CD14-positive monocyte (primary cell): ENCODE results near the gene COMT. TPM values are rescaled to one million over a fixed set of nuclear protein-coding genes. Genes with fewer than 3 reads are reported as not detected.

Experiments used
- DNase-seq, 3 donors: peaks; one replicate each; pipeline ENCODE4 v3.0.0-alpha.2; 2011 to 2022
- H2AFZ ChIP-seq: 2 replicates; pipeline ENCODE4 v1.6.0; 2012; ENCODE audit warnings: mild to moderate bottlenecking, low read depth, low read length, inconsistent platforms; ENCODE audit not compliant: insufficient read depth, poor library complexity, severe bottlenecking
- H3K27ac ChIP-seq, 2 donors: 1 replicate in 1 of 2; 2 replicates in 1 of 2; pipeline ENCODE4 v1.5.1; 2012 to 2013; ENCODE audit warnings: low read length in 2 of 2, control low read depth in 1 of 2, inconsistent platforms in 1 of 2, low read depth in 1 of 2, mild to moderate bottlenecking in 1 of 2
- H3K27me3 ChIP-seq, 2 donors: one replicate each; pipeline versions ENCODE4 v1.6.0 to v1.6.1; 2011 to 2013; ENCODE audit warnings: low read length in 2 of 2; ENCODE audit not compliant: control insufficient read depth in 2 of 2, insufficient read depth in 2 of 2
- H3K36me3 ChIP-seq, 2 donors: replicated peaks in 1 of 2; 1 replicate in 1 of 2; 2 replicates in 1 of 2; pipeline versions ENCODE4 v1.5.1 to v1.6.1; 2012 to 2013; ENCODE audit warnings: low read length in 2 of 2, control low read depth in 1 of 2, inconsistent platforms in 1 of 2, mild to moderate bottlenecking in 1 of 2; ENCODE audit not compliant: insufficient read depth in 2 of 2, control insufficient read depth in 1 of 2
- H3K4me1 ChIP-seq, 2 donors: 1 replicate in 1 of 2; 2 replicates in 1 of 2; pipeline versions ENCODE4 v1.5.1 to v1.6.1; 2012 to 2013; ENCODE audit warnings: low read length in 2 of 2, control low read depth in 1 of 2, inconsistent platforms in 1 of 2, mild to moderate bottlenecking in 1 of 2, moderate library complexity in 1 of 2; ENCODE audit not compliant: insufficient read depth in 2 of 2, control insufficient read depth in 1 of 2
- H3K4me2 ChIP-seq: replicated peaks from 2 replicates; pipeline ENCODE3; 2012; ENCODE audit warnings: low read length, moderate library complexity, mild to moderate bottlenecking; ENCODE audit not compliant: poor library complexity, severe bottlenecking; ENCODE audit errors: extremely low read depth
- H3K4me3 ChIP-seq, 3 experiments: fragments of 200-600 bp in 1 of 3; sonication (generic) in 1 of 3; replicated peaks in 1 of 3; 1 replicate in 2 of 3; 2 replicates in 1 of 3; pipeline ENCODE4 v1.5.1; 2011 to 2013; ENCODE audit warnings: low read length in 3 of 3, mild to moderate bottlenecking in 3 of 3, control low read depth in 2 of 3, low read depth in 2 of 3, inconsistent platforms in 1 of 3, moderate library complexity in 1 of 3
- H3K79me2 ChIP-seq: 2 replicates; pipeline ENCODE4 v1.6.0; 2012; ENCODE audit warnings: mild to moderate bottlenecking, control low read depth, inconsistent platforms, low read length, moderate library complexity; ENCODE audit not compliant: insufficient read depth
- H3K9ac ChIP-seq: 2 replicates; pipeline ENCODE4 v1.6.0; 2017; ENCODE audit warnings: low read length, mild to moderate bottlenecking; ENCODE audit not compliant: insufficient read depth, poor library complexity, severe bottlenecking
- H3K9me3 ChIP-seq, 2 donors: replicated peaks in 1 of 2; 1 replicate in 1 of 2; 2 replicates in 1 of 2; pipeline versions ENCODE4 v1.5.1 to v1.6.1; 2012 to 2013; ENCODE audit warnings: low read length in 2 of 2, control low read depth in 1 of 2; ENCODE audit not compliant: control insufficient read depth in 1 of 2, insufficient read depth in 1 of 2
- H4K20me1 ChIP-seq: 2 replicates; pipeline ENCODE4 v1.6.0; 2012; ENCODE audit warnings: mild to moderate bottlenecking, low read length, control low read depth, moderate library complexity; ENCODE audit not compliant: insufficient read depth
- H3K27ac Mint-ChIP-seq, 7 donors: one replicate each; pipeline ENCODE4 v1.8.0; 2020; ENCODE audit warnings: mild to moderate bottlenecking in 7 of 7, mixed read lengths in 7 of 7, moderate library complexity in 6 of 7, inconsistent platforms in 2 of 7
- H3K27me3 Mint-ChIP-seq, 3 donors: one replicate each; pipeline ENCODE4 v1.8.0; 2021 to 2022; ENCODE audit warnings: low read depth in 3 of 3, mild to moderate bottlenecking in 3 of 3, mixed read lengths in 3 of 3, moderate library complexity in 3 of 3, inconsistent platforms in 1 of 3
- H3K36me3 Mint-ChIP-seq, 2 donors: one replicate each; pipeline ENCODE4 v1.8.0; 2020; ENCODE audit warnings: mixed read lengths in 2 of 2, inconsistent platforms in 1 of 2, mild to moderate bottlenecking in 1 of 2
- H3K4me1 Mint-ChIP-seq: one replicate; pipeline ENCODE4 v1.8.0; 2020; ENCODE audit warnings: mild to moderate bottlenecking, mixed read lengths
- H3K4me3 Mint-ChIP-seq, 2 donors: one replicate each; pipeline ENCODE4 v1.8.0; 2020; ENCODE audit warnings: mild to moderate bottlenecking in 2 of 2, mixed read lengths in 2 of 2, moderate library complexity in 1 of 2
- H3K9me3 Mint-ChIP-seq, 7 donors: one replicate each; pipeline ENCODE4 v1.8.0; 2020 to 2022; ENCODE audit warnings: mixed read lengths in 7 of 7, mild to moderate bottlenecking in 6 of 7, moderate library complexity in 6 of 7, inconsistent platforms in 2 of 7
- CTCF ChIP-seq: fragments of 200-600 bp; IDR thresholded peaks from one replicate; pipeline ENCODE4 v1.8.0; 2022; ENCODE audit warnings: antibody characterized with exemption, mild to moderate bottlenecking
- WGBS: methylation state at CpG from one replicate; pipeline ENCODE4 v1.1.5; 2013; ENCODE audit warnings: missing lambda C conversion rate; ENCODE audit not compliant: insufficient coverage; 5-methylcytosine and 5-hydroxymethylcytosine counted together
- intact Hi-C, 2 donors: fragments of 100-400 bp; cut with micrococcal nuclease; formaldehyde crosslinking; loops; one replicate each; pipeline versions ENCODE4 v1.15.0 to v1.15.1; 2023
- polyA minus RNA-seq: library from RNA; depleted of rRNA, polyadenylated mRNA; stranded (reverse); fragments of >200 nt; gene quantifications from 2 replicates; pipeline ENCODE4 v1.2.3, GENCODE V29; 2012
- polyA plus RNA-seq, 3 donors: library from polyadenylated mRNA; depleted of rRNA in 1 of 3; unstranded in 2 of 3; stranded (reverse) in 1 of 3; fragments of 300-500 nt in 2 of 3; fragments of >200 nt in 1 of 3; fragmentation: Illumina TruSeq in 2 of 3; gene quantifications; 1 replicate in 2 of 3; 2 replicates in 1 of 3; pipeline ENCODE4 v1.2.3, GENCODE V29; 2012 to 2021
- total RNA-seq, 12 experiments: library from RNA in 1 of 12; stranded (reverse) in 1 of 12; fragments of 120-200 nt in 1 of 12; gene quantifications; one replicate each; pipeline ENCODE4 v1.2.4 and lab custom pipeline; 2013 to 2026; ENCODE audit warnings: mixed read lengths in 6 of 12, inconsistent platforms in 1 of 12

Gene COMT
- total RNA-seq (2013): 161 TPM
- polyA plus RNA-seq: 100 to 1,000 TPM; 314 to 400 (median 329) TPM
- polyA minus RNA-seq: 164 and 232 TPM in 2 replicates
- 4.5 to 51.5 (median 40.5) reads per million in 11 experiments for total RNA-seq (lab: John Stamatoyannopoulos, UW)

GRCh38 chr22:19941365-19942082 is at the start of gene COMT, which contains the start of gene TXNRD2:
Gene COMT (plus strand): TSS chr22:19941772. CDS start chr22:19962527, 20,755 bp downstream.
Gene TXNRD2 (minus strand): TSS chr22:19941818. CDS start chr22:19941803, 15 bp downstream.
- Mint-ChIP-seq H3K27me3 (peaks cover 0 to 2% (median under 1%) of the 10 kb centered on the region in 3 donors), H3K27ac (peak within 1 kb of the TSS; percentile 90 to 96 (median 93)), H3K9me3 (peaks cover 0 to 1% (median 0%) of the 10 kb centered on the region in 7 donors), H3K36me3 (peaks cover 8 to 11% of the 10 kb centered on the region in 2 donors), H3K4me1 (peaks cover 75% of the 10 kb centered on the region), H3K4me3 (peak within 1 kb of the TSS; percentile 94 to 96)
- Histone ChIP-seq H3K4me3 (peak within 1 kb of the TSS; percentile 73 to 96 (median 86)), H3K4me2 (peak within 1 kb of the TSS; percentile 98), H3K27me3 (no peaks in the 10 kb centered on the region), H3K9ac (peak within 1 kb of the TSS; percentile 97), H2AFZ (peak within 1 kb of the TSS; percentile 96), H3K36me3 (no peaks in the 10 kb centered on the region), H4K20me1 (no peaks in the 10 kb centered on the region), H3K79me2 (peaks cover 80% of the 10 kb centered on the region), H3K4me1 (peaks cover 62 to 71% of the 10 kb centered on the region in 2 donors), H3K27ac (peak within 1 kb of the TSS; percentile 78 to 94), H3K9me3 (no peaks in the 10 kb centered on the region)
- no peak for TF ChIP-seq CTCF
- whole genome bisulfite sequencing: under 1% methylated on average over 62 of the region's 63 CpGs
- DNase-seq: peak; percentile 49 to 60 (median 50)
- intact Hi-C loops: no loop called here

GRCh38 chr22:19892257-19892879 is 49.2 kb upstream of the COMT start:
- peak overlapping the region; percentile 21 for H3K4me2 ChIP-seq
- no peak overlapping the region for H3K4me3 ChIP-seq
- Mint-ChIP-seq H3K9me3 (peaks cover 0 to 2% (median 0%) of the 10 kb centered on the region in 7 donors), H3K36me3 (peaks cover 57 to 85% of the 10 kb centered on the region in 2 donors), H3K27ac (peak overlapping the region in 1 of 7 donors; percentile 1), H3K4me3 (peak overlapping the region in 1 of 2 donors; percentile 58), H3K4me1 (peaks cover 26% of the 10 kb centered on the region), H3K27me3 (peaks cover 2 to 8% (median 4%) of the 10 kb centered on the region in 3 donors)
- no peaks in the 10 kb centered on the region for H3K9me3 ChIP-seq
- no peaks in the 10 kb centered on the region for H3K27me3 ChIP-seq
- no peak overlapping the region for H3K27ac ChIP-seq
- TF ChIP-seq CTCF: no peak
- no peak overlapping the region for H3K9ac ChIP-seq
- H4K20me1 ChIP-seq: peaks cover 7% of the 10 kb centered on the region
- H2AFZ ChIP-seq: no peak overlapping the region
- no peak for DNase-seq
- WGBS: 51% methylated on average over 22 of the region's 24 CpGs
- intact Hi-C loops: no loop called here
- peaks cover 21 to 29% of the 10 kb centered on the region in 2 donors for H3K4me1 ChIP-seq
- peaks cover 46 to 51% of the 10 kb centered on the region in 2 donors for H3K36me3 ChIP-seq
- H3K79me2 ChIP-seq: no peaks in the 10 kb centered on the region
